ENCODE results near the gene RYR1.
A peak's percentile ranks its signal among the peaks of the same experiment; 100 is the strongest.

RYR1 gene

DNA sequence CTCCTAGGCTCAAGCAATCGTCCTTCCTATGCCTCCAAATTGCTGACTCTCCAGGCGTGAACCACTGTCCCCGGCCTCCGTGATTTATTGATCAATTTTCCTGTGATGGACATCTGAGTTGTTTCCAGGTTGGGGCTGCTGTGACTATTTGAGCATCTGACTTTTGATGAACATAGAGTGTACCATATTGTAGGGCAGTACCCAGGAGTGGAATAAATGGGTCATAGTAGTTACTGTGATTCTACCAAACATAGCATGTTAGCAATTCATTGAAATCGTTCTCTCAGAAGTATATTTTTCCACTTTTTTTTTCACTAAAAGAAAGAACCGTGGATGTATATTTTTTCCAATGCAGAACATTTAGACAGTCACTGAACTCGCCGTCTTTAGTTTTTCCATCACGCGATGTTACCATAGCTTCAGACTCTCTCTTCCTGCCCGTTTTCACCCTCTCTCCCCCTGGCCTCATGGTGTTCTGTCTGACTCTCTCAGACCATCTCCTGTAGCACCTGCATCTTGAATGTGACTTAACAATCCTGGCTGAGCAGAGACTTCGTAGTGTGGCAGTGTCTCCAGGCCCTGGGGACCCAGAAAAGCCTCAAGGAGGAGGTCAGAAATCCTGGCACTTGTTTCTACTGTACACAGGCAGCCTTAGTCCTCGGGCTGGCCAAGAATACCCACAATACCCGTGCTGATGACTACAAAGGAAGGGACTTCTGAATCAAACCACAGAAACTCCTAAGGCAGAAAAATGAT is 4.3 kb upstream of the RYR1 start:
- DNase-seq: peak; percentile 37

DNA sequence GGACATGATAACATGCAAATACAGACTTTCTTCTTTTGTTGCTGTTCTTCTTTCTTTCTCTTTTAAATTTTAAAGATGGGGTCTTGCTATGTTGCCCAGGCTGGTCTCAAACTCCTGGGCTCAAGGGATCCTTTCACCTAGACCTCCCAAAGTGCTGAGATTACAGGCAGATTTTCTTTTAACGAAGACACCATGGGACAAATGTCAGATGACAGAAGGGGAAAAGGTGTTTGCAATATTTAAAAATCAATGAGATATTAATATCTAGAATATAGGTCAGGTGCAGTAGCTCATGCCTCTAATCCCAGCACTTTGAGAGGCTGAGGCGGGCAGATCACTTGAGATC is 3.7 kb upstream of the RYR1 start:
- no peak for DNase-seq

DNA sequence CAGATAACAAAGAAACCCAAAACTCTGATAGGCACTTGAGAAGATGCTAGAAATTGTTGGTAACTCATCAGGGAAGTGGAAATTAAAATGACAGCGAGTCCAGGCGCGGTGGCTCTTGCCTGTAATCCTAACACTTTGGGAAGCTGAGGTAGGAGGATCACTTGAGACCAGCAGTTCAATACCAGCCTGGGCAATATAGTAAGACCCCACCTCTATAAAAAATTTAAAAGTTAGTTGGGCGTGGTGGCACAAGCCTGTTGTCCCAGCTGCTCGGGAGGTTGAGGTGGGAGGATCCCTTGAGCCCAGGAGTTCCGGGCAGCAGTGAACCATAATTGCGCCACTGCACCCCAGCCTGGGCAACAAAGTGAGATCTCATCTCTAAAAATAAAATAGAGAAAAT is 2.6 kb upstream of the RYR1 start:
- no peak for DNase-seq

DNA sequence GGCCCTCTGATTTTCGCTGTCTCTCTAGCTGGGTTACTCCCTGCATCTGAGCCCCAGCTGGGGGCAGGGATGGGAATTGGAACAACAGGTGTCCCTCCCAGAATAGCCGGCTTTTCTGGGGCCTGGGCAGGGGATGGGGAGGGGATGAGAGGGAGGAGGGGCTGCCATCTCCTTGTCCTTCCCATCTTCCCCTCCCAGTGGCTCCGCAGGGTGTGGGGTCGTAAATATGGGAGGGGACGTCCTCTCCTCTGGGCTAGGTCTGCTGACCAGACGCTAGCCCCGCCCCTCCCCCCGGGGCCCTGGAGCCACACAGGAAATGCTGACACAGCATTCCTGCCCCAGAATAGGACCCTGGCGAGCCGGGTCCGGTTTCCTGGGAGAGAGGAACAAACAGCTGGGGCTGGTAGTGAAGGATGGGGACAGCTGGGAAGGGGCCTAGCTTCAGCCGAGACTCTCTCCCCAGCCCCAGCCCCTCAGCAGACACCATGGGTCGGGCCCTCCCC is 1.1 kb downstream of the RYR1 start:
- no peak for DNase-seq

DNA sequence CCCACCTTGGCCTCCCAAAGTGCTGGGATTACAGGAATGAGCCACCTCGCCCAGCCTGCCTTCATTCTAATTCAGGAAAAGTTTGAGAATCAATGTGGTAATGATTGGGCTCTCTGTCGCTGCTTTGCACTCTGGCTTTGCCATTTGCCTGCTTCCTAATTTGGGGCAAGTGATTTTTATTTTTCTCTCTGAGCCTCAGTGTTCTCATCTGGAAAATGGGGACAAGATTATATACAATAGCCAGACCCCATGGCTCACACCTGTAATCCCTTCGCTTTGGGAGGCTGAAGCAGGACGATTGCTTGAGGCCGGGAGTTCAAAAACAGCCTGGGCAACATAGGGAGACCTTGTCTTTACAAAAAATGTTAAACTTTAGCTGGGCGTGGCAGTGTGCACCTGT is 3.8 kb downstream of the RYR1 start:
- no peak for DNase-seq

DNA sequence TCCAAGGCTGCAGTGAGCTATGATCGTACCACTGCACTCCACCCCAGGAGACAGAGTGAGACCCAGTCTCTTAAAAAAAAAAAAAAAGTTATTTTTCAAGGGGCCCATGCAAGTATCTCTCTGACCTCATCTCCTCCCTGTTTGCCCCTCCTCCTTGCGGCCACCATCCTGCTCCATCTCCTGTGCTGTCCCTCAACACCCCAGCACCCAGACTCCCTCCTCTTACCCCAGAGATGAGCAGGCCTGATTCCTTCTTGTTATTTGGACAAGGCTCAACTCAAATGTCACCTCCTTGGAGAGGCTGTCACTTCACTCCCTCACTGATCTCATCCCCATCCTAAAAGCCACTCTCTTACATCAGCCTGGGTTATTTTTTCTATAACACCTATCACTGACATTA is 4.4 kb downstream of the RYR1 start:
- DNase-seq: no peak

DNA sequence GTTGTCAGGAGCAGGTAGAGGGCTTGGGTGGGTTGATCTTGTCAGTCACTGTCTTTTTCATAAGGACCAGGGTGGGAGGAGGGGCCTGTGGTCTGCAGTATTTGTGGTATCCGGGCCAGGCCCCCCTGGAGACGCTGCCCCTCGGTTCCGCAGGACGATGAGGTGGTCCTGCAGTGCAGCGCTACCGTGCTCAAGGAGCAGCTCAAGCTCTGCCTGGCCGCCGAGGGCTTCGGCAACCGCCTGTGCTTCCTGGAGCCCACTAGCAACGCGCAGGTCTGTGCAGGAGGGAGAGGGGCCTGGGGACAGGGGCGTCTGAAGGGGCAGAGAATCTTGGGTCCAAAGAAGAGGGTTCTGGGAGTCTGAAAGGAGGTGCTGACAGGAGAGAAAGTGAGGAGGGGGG is 7.1 kb downstream of the RYR1 start:
- no peak for DNase-seq

DNA sequence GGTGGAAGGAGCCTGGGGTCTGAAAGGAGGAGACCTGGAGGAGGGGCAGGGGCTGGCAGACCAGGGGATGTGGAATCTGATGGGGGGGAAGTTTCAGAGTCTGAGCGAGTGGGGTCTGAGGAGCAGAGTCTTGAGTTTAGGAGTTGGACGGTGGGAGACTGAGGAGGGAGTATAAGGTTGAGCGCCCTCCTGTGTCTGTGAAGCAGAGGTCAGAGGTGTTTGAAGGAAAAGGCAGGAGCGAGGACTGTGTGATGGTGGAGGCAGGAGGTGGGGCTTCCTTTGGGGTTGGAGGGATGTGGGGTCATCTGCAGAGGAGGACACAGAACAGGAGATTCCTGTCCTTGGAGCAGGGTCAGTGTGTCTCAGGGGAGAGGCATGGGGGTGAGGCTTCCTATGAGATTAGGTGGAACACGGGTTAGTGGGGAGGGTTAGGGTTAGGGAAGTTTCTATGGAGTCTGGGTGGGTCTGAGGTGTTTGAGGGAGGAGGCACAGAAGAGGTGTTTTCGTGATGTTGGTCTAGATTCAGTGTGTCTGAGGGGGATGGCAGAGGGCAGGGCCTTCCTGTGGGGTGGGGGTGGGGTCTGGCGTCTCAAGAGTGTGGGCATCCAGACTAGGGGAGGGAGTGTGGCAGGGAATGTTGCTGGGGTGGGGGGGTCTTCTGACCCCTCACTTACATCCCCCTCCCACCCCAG is 8.3 kb downstream of the RYR1 start:
- DNase-seq: peak; percentile 69

DNA sequence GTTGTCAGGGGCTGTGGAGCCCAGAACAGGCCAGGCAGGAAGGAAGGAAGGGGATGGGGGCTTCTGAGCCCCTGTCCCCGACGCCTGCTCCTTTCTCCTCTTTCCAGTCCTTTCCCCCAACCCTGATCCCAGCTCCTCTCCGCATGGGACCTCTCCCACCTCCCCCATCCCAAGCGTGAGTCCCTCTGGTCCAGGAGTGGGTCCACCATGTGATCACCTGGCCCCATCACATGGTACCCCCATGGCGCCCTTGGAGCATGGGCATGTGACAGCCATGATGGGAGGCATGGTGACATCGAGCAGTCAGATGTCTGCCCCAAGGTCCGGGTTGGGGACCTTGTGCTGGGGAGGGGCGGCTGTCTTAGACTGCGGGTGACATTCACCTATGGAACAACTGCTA is 9.2 kb downstream of the RYR1 start:
- no peak for DNase-seq

DNA sequence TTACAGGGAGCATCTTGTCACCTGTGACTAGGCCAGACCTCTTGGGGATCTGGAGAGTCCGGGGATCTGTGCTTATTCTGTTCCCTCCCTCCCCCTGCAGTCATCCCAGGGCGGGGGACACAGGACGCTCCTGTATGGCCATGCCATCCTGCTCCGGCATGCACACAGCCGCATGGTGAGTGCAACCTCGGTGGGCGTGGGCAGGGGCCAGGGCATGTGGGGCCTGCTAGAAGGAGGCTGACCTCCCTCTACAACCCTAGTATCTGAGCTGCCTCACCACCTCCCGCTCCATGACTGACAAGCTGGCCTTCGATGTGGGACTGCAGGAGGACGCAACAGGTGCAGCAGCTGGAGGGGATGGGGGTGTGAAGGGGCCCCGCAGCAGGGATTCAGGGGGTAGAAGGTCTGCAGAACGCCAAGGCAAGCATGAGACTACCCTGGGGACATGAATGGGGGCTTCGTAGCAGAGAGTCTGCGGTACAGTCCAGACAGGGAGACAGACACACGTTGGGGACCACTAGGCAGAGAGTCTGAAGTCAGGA is 10.0 kb downstream of the RYR1 start:
- DNase-seq: no peak

DNA sequence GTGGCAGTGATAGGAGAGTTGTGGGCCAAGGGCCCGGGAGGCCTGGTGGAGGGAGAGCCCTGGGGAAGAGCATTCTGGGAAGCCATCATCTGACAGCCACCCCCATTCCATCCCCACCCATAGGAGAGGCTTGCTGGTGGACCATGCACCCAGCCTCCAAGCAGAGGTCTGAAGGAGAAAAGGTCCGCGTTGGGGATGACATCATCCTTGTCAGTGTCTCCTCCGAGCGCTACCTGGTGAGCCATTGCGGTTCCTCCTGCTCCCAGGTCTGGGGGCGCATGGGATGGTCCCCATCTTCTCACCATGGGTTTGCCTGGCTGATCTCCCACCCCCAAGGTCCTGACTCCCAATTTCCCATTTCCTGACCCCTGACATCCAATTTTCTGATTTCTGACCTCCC is 10.5 kb downstream of the RYR1 start:
- DNase-seq: no peak

DNA sequence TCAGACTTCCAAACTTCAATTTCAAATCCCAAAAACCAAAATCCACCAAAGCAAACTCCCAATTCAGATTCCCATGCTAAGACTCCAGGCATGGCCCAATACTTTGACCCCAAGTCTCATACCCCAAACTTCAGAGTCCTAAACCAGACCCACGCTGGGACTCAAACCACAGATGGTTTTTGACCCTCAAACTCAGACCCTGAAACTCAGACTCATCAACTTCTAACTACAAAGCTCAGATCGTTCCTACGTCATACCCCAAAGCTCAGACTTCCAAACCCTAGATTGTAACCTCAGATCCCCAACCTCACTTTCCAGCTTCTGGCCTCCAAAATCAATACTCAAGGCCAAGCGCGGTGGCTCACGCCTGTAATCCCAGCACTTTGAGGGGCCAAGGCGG is 11.9 kb downstream of the RYR1 start:
- no peak for DNase-seq

DNA sequence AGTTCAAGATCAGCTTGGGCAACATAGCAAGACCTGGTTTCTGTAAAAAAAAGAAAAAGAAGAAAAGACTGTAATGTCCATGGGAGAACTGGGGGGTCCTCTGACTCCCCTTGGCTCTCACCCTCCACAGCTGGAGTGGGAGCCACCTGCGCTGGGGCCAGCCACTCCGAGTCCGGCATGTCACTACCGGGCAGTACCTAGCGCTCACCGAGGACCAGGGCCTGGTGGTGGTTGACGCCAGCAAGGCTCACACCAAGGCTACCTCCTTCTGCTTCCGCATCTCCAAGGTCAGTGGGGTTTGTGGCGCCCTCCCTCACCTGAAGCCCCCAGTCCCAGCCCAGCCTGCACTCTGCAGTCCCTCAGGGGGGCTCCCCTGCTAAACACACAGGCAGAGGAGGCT is 14.7 kb downstream of the RYR1 start:
- DNase-seq: no peak

DNA sequence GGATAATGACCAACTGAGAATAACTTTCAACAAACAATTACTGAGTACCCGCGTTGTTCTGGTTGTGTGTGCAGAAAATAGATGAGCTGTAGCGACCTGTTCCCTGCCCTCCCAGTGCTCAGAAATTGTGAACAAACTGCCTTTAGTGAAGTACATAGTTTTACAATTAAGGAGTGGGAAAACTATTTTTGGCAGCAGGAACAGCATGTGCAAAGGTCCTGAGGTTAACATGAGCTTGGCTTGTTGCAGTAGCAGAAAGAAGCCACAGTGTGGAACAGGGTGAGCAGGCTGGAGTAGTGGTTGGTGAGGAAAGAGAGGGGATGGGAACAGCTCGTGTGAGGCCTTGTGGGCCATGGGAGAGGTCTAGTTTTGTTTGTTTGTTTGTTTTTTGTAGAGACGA is 16.0 kb downstream of the RYR1 start:
- DNase-seq: no peak

DNA sequence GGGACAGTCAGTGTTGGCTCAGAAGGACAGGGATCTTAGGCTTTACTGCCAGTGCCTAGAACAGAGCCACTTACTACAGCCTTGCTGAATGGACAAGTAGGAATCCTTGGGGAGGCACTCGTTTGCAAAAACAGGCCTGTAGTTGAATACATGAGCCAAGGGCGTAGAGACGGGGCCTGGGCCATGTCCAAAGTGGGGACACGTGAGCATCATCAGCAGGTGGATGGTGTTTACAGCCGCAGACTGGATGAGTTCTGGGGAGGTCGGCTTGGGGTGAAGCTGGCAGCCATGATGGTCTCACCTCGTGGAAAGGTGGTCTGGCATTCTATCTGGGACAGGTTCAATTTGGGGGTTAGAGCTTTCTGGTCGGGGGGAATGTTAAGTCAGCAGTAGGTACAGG is 17.5 kb downstream of the RYR1 start:
- DNase-seq: no peak

DNA sequence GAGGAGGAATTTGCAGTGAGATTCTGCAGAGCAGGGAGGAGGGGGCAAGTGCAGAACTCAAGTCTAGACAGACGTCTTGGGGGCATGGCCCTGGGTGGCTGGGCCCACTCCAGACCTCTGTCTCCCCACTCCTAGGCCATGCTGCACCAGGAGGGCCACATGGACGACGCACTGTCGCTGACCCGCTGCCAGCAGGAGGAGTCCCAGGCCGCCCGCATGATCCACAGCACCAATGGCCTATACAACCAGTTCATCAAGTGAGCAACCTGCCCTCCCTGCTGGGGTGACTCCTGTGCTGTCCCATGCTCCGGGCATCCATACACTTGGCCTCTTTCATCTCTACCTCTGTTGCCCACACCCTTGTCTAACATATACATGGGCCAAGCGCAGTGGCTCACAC is 18.1 kb downstream of the RYR1 start:
- DNase-seq: no peak

DNA sequence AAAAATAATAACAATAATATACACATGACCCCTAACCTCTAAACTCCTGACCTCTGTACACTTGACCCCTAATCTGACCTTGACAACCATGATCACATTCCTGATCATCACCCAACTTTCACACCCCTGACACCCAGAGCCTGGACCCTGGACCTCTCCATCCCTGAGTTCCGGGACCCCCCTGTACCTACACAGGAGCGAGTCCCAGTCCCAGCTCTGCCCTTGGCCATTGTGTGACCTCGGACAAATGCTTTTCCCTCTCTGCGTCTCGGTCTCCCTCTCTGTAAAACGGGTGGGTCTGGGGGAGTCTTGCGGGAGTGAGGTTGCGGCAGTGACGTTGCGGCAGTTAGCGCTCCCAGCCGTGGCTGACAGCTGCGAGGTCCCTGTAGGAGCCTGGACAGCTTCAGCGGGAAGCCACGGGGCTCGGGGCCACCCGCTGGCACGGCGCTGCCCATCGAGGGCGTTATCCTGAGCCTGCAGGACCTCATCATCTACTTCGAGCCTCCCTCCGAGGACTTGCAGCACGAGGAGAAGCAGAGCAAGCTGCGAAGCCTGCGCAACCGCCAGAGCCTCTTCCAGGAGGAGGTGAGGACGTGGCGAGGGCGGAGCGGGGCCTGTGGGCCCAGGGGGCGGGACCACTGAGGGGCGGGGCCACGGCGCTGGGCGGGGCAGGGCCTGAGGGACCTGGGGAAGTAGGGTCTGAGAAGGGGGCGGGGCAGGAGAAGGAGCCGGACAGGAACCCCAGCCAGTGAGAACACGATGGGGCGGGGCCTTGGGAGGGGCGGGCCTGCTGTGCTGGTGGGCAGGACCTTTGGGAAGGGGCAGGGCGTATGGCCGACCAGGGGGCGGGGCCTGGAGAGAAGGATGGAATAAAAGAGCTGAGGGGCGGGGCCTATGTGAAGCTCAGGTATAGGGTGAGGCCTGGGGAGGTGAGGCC is 19.2 kb downstream of the RYR1 start:
- DNase-seq: peak; percentile 65

DNA sequence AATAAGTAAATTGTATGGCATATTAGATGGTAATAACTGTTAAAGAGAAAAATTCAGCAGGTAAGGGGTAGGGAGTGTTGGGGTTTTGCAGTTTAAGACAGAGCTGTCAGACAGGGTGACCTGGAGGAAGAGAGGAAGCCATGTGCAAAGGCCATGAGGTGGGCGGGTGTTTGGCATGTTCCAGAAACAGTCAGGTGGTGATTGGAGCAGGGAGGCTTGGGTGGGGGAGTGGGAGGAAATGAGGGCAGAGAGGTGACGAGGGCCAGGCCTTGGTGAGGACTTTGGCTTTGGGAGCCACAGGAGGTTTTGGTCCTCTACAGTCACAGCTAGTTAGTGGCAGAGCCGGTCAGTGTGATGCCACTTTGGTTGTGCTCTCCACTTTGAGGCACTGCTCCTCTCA is 20.1 kb downstream of the RYR1 start:
- no peak for DNase-seq

DNA sequence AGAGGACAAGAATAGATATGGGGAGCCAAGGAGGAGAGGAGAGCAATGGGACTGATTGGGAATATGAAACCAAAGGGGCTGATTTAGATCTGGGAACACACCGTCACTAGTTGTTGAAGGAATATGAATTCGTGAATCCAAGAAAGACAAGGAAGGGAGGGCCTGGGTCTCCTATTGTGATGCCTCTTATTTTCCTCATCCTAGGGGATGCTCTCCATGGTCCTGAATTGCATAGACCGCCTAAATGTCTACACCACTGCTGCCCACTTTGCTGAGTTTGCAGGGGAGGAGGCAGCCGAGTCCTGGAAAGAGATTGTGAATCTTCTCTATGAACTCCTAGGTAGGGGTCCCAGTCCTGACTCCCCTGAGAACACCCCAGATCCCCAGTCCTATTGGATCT is 21.5 kb downstream of the RYR1 start:
- DNase-seq: peak; percentile 62

DNA sequence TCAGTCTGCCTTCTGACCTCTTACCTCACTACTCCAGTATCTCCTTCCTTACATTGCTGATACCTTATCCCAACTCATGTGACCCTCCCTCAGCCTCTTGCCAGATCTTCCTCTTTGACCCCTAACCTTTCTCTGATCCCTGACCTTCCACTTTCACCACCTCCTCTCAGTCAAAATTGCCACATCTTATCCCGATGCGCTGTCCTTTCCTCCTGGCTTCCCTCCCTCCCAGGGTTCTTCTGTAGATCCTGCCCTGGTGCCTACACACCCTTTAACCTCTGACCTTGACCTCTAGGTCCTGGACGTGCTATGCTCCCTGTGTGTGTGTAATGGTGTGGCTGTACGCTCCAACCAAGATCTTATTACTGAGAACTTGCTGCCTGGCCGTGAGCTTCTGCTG is 23.7 kb downstream of the RYR1 start:
- no peak for DNase-seq

DNA sequence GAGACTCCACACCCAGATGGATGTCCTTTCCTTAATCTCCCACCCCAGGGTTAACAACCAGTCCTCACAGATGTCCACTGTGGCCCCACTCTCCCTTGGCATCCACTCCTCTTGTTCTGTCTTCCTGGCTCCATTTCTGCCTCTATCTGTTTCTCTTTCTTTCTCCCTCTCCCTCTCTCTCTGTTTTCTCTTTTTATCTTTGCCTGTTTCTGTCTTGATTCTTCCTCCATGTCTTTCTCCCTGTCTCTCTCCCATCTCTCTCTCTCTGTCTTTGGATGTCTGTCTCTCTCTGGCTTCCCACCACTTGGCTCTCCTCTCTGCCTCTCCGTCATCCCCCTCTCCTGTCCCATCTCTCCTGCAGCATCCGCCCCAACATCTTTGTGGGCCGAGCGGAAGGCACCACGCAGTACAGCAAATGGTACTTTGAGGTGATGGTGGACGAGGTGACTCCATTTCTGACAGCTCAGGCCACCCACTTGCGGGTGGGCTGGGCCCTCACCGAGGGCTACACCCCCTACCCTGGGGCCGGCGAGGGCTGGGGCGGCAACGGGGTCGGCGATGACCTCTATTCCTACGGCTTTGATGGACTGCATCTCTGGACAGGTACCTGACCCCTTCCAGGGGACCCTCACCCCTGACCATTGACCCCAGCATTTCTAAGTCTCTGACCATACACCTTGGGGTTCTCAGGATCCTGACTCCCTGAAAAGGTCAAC is 24.4 kb downstream of the RYR1 start:
- DNase-seq: no peak

DNA sequence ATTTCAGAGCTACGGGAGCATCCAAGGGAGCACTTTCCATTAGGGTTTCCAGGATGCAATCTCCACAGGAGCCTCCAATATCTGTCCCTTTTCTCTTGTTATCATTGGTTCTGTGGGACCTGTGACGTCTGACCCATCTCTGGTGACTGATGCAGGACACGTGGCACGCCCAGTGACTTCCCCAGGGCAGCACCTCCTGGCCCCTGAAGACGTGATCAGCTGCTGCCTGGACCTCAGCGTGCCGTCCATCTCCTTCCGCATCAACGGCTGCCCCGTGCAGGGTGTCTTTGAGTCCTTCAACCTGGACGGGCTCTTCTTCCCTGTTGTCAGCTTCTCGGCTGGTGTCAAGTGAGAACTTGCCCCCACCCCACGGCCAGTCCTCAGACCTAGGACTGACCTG is 25.5 kb downstream of the RYR1 start:
- DNase-seq: no peak

DNA sequence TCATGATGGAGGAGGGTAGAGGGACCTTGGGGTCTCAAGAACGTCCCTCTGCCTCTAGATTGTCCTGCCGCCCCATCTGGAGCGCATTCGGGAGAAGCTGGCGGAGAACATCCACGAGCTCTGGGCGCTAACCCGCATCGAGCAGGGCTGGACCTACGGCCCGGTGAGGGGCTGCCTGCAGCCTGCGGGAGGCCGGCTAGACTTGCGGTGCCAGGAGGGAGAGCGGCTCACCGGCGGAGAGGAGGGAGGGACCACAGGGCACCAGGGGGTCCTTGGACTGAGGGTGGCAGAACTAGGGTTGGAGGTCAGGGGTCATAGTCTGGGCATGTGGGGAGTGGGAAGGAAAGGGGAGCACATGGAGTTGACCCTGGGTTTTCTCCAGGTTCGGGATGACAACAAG is 29.9 kb downstream of the RYR1 start:
- DNase-seq: no peak
